ENCODE data around the gene OR9A2. TPM values are rescaled to one million over a fixed set of nuclear protein-coding genes. Genes with fewer than 3 reads are reported as not detected.

Gene OR9A2
- total RNA-seq, 1 experiment from 2014 or later, result not detected

DNA sequence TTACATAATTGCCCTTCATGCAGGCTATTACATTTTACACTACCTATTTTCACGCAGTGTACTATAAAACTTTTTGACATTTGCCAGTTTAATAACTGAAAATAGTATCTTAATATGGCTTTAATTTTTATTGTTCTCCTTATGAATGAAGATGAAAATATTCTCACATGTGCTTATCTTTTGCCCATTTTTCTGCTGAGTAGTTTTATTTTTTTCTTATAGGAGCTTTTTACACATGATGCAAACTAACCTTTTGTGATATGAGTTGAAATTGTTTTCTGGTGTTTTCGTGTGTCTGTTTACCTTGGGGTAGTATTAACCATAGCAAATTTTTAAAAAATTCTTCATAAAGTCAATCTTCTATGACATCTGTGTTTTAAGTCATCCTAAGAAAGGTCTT lies 26.3 kb downstream of the OR9A2 start:
- no peak for DNase-seq (ENCODE audit: unreplicated experiment)
- no peaks in the 10 kb centered on the region for H3K36me3 Mint-ChIP-seq (ENCODE audit: insufficient read depth, unreplicated experiment)
- H3K4me3 Mint-ChIP-seq (ENCODE audit: unreplicated experiment), result no peak overlapping the region
- TF ChIP-seq CTCF (IDR thresholded peaks at IDR 0.05; ENCODE audit: unreplicated experiment), result no peak
- H3K4me1 Mint-ChIP-seq (ENCODE audit: insufficient read depth, unreplicated experiment), result no peaks in the 10 kb centered on the region
- CTCF ChIA-PET, result interaction anchor here (0.7 to 21.9 kb wide), 18 partner anchors 7 to 697 kb away, joined by 3 to 531 read pairs (median 20); partner anchors contain the start of genes EPHB6, TAS2R40 and TRPV6
- no peaks in the 10 kb centered on the region for H3K9me3 Mint-ChIP-seq (ENCODE audit: unreplicated experiment)
- no peak overlapping the region for H3K27ac Mint-ChIP-seq (ENCODE audit: low read depth, unreplicated experiment)
- POLR2A ChIA-PET, result no interaction called here
- peaks cover 40% of the 10 kb centered on the region for H3K27me3 Mint-ChIP-seq (ENCODE audit: insufficient read depth, unreplicated experiment)
- BruUV-seq (replicated peaks), result no TSS peak
- intact Hi-C loops (cut with micrococcal nuclease), result loop anchor here (5.0 to 10.0 kb wide), 3 partner anchors 93 to 414 kb away; partner anchors contain the start of gene TRPV6

GRCh38 chr7:142999793-143000192 lies 27.1 kb downstream of the OR9A2 start:
- BruUV-seq (replicated peaks), result no TSS peak
- H3K36me3 Mint-ChIP-seq (ENCODE audit: insufficient read depth, unreplicated experiment), result no peaks in the 10 kb centered on the region
- H3K27me3 Mint-ChIP-seq (ENCODE audit: insufficient read depth, unreplicated experiment), result peaks cover 34% of the 10 kb centered on the region
- no peaks in the 10 kb centered on the region for H3K4me1 Mint-ChIP-seq (ENCODE audit: insufficient read depth, unreplicated experiment)
- no peak overlapping the region for H3K27ac Mint-ChIP-seq (ENCODE audit: low read depth, unreplicated experiment)
- intact Hi-C loops (cut with micrococcal nuclease), result loop anchor here (5.0 to 10.0 kb wide), 3 partner anchors 92 to 415 kb away; partner anchors contain the start of gene TRPV6
- POLR2A ChIA-PET, result no interaction called here
- CTCF ChIA-PET, result interaction anchor here (0.5 to 6.4 kb wide), 14 partner anchors 46 to 526 kb away, joined by 3 to 37 read pairs (median 3); no protein-coding TSS in a partner anchor
- no peaks in the 10 kb centered on the region for H3K9me3 Mint-ChIP-seq (ENCODE audit: unreplicated experiment)
- no peak for DNase-seq (ENCODE audit: unreplicated experiment)
- no peak for TF ChIP-seq CTCF (IDR thresholded peaks at IDR 0.05; ENCODE audit: unreplicated experiment)
- no peak overlapping the region for H3K4me3 Mint-ChIP-seq (ENCODE audit: unreplicated experiment)

DNA sequence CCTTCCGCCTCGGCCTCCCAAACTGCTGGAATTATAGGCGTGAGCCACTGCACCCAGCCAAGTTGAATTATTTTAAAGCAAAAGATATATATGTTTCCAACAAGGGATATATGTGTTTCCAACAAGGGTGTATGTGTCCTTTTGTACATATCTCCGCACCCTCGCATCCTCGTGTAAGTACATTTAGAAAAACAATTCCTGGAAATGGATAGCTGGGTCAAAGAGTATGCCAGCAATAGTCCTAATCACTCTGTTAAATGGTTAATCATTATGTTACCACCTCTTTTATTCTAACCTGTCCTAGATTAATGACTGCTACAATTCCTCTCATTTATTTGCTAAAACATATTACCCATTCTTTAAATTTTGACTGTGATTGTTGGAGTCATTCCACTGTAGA lies 28.0 kb downstream of the OR9A2 start:
- intact Hi-C loops (cut with micrococcal nuclease), result no loop called here
- ChIA-PET CTCF (interaction anchor here (0.8 to 6.4 kb wide), 17 partner anchors 10 to 520 kb away, joined by 3 to 37 read pairs (median 4); partner anchors contain the start of gene EPHB6), POLR2A (no interaction called here)
- Mint-ChIP-seq H3K9me3 (ENCODE audit: unreplicated experiment) (no peaks in the 10 kb centered on the region), H3K4me1 (ENCODE audit: insufficient read depth, unreplicated experiment) (no peaks in the 10 kb centered on the region), H3K36me3 (ENCODE audit: insufficient read depth, unreplicated experiment) (no peaks in the 10 kb centered on the region), H3K27ac (ENCODE audit: low read depth, unreplicated experiment) (no peak overlapping the region), H3K4me3 (ENCODE audit: unreplicated experiment) (no peak overlapping the region), H3K27me3 (ENCODE audit: insufficient read depth, unreplicated experiment) (peaks cover 38% of the 10 kb centered on the region)
- no TSS peak for BruUV-seq (replicated peaks)
- no peak for DNase-seq (ENCODE audit: unreplicated experiment)
- no peak for TF ChIP-seq CTCF (IDR thresholded peaks at IDR 0.05; ENCODE audit: unreplicated experiment)

DNA sequence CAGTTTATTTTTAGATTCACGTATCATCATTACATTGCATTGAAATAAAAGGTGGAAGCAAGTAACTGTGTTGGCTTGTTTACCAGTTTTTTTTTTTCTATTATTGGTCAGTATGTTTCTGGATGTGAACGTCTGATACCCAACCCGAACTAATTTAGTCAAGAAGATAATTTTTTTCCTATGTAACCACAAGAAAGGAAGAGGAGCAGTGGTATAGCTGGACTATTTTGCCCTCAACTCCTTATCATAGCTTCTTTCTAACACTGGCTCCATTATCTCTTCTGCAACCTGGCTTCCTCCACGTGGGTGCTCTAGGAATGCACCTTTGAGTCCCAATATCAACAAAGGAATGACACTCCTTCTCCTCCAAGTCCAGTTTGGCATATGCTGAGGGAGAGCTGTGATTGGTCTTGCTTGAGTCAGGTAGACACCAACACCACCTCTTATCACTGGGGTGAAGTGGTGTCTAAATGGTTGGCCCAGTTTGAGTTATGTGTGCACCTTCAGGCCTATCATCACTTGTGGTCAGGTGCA lies 29.4 kb downstream of the OR9A2 start:
- TF ChIP-seq CTCF (IDR thresholded peaks at IDR 0.05; ENCODE audit: unreplicated experiment), result no peak
- no peaks in the 10 kb centered on the region for H3K4me1 Mint-ChIP-seq (ENCODE audit: insufficient read depth, unreplicated experiment)
- H3K27ac Mint-ChIP-seq (ENCODE audit: low read depth, unreplicated experiment), result no peak overlapping the region
- DNase-seq (ENCODE audit: unreplicated experiment), result no peak
- H3K9me3 Mint-ChIP-seq (ENCODE audit: unreplicated experiment), result no peaks in the 10 kb centered on the region
- ChIA-PET POLR2A (no interaction called here), CTCF (interaction anchor here (1.0 to 1.8 kb wide), 3 partner anchors 11 to 218 kb away, joined by 4 to 17 read pairs (median 4); no protein-coding TSS in a partner anchor)
- H3K36me3 Mint-ChIP-seq (ENCODE audit: insufficient read depth, unreplicated experiment), result no peaks in the 10 kb centered on the region
- intact Hi-C loops (cut with micrococcal nuclease), result no loop called here
- no TSS peak for BruUV-seq (replicated peaks)
- peaks cover 48% of the 10 kb centered on the region for H3K27me3 Mint-ChIP-seq (ENCODE audit: insufficient read depth, unreplicated experiment)
- H3K4me3 Mint-ChIP-seq (ENCODE audit: unreplicated experiment), result no peak overlapping the region
